Parathyroid adenoma (tissue), 2 donors: ENCODE measurements around the gene ANAPC4.

Source experiments
- H2AFZ ChIP-seq: fragments of 300-600 bp; sonication (generic); one replicate; pipeline ENCODE4 v1.7.0; 2017; ENCODE audit warnings: antibody characterized with exemption, mild to moderate bottlenecking
- H3K27ac ChIP-seq: fragments of 300-600 bp; sonication (generic); one replicate; pipeline ENCODE4 v1.7.0; 2017
- H3K27me3 ChIP-seq: fragments of 300-600 bp; sonication (generic); one replicate; pipeline ENCODE4 v1.7.0; 2017; ENCODE audit warnings: low read length; ENCODE audit not compliant: control insufficient read depth, insufficient read depth
- H3K36me3 ChIP-seq: fragments of 300-600 bp; sonication (generic); one replicate; pipeline ENCODE4 v1.7.0; 2017; ENCODE audit warnings: low read length; ENCODE audit not compliant: control insufficient read depth, insufficient read depth
- H3K4me1 ChIP-seq: fragments of 300-600 bp; sonication (generic); one replicate; pipeline ENCODE4 v1.7.0; 2017; ENCODE audit warnings: control low read depth
- H3K4me2 ChIP-seq: fragments of 300-600 bp; sonication (generic); one replicate; pipeline ENCODE4 v1.7.0; 2017; ENCODE audit warnings: low read length
- H3K4me3 ChIP-seq: fragments of 300-600 bp; sonication (generic); one replicate; pipeline ENCODE4 v1.7.0; 2017; ENCODE audit warnings: low read depth, low read length
- H3K79me2 ChIP-seq: fragments of 300-600 bp; sonication (generic); one replicate; pipeline ENCODE4 v1.7.0; 2017; ENCODE audit warnings: control low read depth
- H3K9ac ChIP-seq: fragments of 300-600 bp; sonication (generic); one replicate; pipeline ENCODE4 v1.7.0; 2017; ENCODE audit warnings: mild to moderate bottlenecking
- H3K9me3 ChIP-seq: fragments of 300-600 bp; sonication (generic); one replicate; pipeline ENCODE4 v1.7.0; 2017; ENCODE audit warnings: low read length; ENCODE audit not compliant: control insufficient read depth
- CTCF ChIP-seq: fragments of 300-600 bp; sonication (generic); IDR thresholded peaks from one replicate; pipeline ENCODE4 v1.7.0; 2017; ENCODE audit warnings: antibody characterized with exemption, mild to moderate bottlenecking
- donor health status: primary hyperparathyroidism.

The ANAPC4 gene

GRCh38 chr4:25446611-25447010, 69.5 kb downstream of the ANAPC4 start:
- no peak for TF ChIP-seq CTCF
- Histone ChIP-seq H3K27ac (no peak overlapping the region), H3K4me1 (no peaks in the 10 kb centered on the region)

GRCh38 chr4:25448379-25449109, 71.5 kb downstream of the ANAPC4 start:
- H3K27ac ChIP-seq: no peak overlapping the region
- H3K4me3 ChIP-seq: no peak overlapping the region

More at GRCh38 chr4:25446611-25447010, 69.5 kb downstream of the ANAPC4 start:
- no peak overlapping the region for H3K4me3 ChIP-seq
- H3K9ac ChIP-seq: no peak overlapping the region
- H3K27me3 ChIP-seq: no peaks in the 10 kb centered on the region
- no peak overlapping the region for H2AFZ ChIP-seq
- H3K4me2 ChIP-seq: no peak overlapping the region
- no peaks in the 10 kb centered on the region for H3K79me2 ChIP-seq
- H3K36me3 ChIP-seq: no peaks in the 10 kb centered on the region
- H3K9me3 ChIP-seq: no peaks in the 10 kb centered on the region

GRCh38 chr4:25449270-25449669, 72.2 kb downstream of the ANAPC4 start:
- no peak overlapping the region for H3K4me2 ChIP-seq
- TF ChIP-seq CTCF: no peak
- no peak overlapping the region for H3K27ac ChIP-seq
- H3K4me3 ChIP-seq: no peak overlapping the region
- no peak overlapping the region for H3K9ac ChIP-seq
- no peaks in the 10 kb centered on the region for H3K9me3 ChIP-seq
- no peaks in the 10 kb centered on the region for H3K4me1 ChIP-seq
- H3K36me3 ChIP-seq: no peaks in the 10 kb centered on the region
- no peaks in the 10 kb centered on the region for H3K79me2 ChIP-seq
- no peak overlapping the region for H2AFZ ChIP-seq
- no peaks in the 10 kb centered on the region for H3K27me3 ChIP-seq

More at GRCh38 chr4:25448379-25449109, 71.5 kb downstream of the ANAPC4 start:
- no peak overlapping the region for H3K4me2 ChIP-seq
- H3K4me1 ChIP-seq: no peaks in the 10 kb centered on the region
- H3K9me3 ChIP-seq: no peaks in the 10 kb centered on the region
- H3K79me2 ChIP-seq: no peaks in the 10 kb centered on the region
- H3K9ac ChIP-seq: no peak overlapping the region
- no peaks in the 10 kb centered on the region for H3K27me3 ChIP-seq
- no peak overlapping the region for H2AFZ ChIP-seq
- no peak for TF ChIP-seq CTCF
- no peaks in the 10 kb centered on the region for H3K36me3 ChIP-seq

GRCh38 chr4:25449688-25450087, 72.6 kb downstream of the ANAPC4 start:
- TF ChIP-seq CTCF: no peak
- Histone ChIP-seq H3K36me3 (no peaks in the 10 kb centered on the region), H3K27ac (no peak overlapping the region), H3K4me1 (no peaks in the 10 kb centered on the region), H3K27me3 (no peaks in the 10 kb centered on the region), H3K9me3 (no peaks in the 10 kb centered on the region), H2AFZ (no peak overlapping the region), H3K4me2 (no peak overlapping the region), H3K79me2 (no peaks in the 10 kb centered on the region), H3K9ac (no peak overlapping the region), H3K4me3 (no peak overlapping the region)

- Histone ChIP-seq H2AFZ (no peak overlapping the region), H3K27ac (no peak overlapping the region), H3K9ac (no peak overlapping the region), H3K36me3 (no peaks in the 10 kb centered on the region), H3K79me2 (no peaks in the 10 kb centered on the region), H3K4me2 (no peak overlapping the region), H3K9me3 (no peaks in the 10 kb centered on the region), H3K27me3 (no peaks in the 10 kb centered on the region), H3K4me3 (no peak overlapping the region), H3K4me1 (no peaks in the 10 kb centered on the region)
- TF ChIP-seq CTCF: no peak
Observed at GRCh38 chr4:25450491-25450901, 73.4 kb downstream of the ANAPC4 start.
